Natural killer cell (primary cell): ENCODE data around the gene FUT4. TPM values are rescaled to one million over a fixed set of nuclear protein-coding genes. Genes with fewer than 3 reads are reported as not detected.

Experiments used
- ATAC-seq, 3 donors: fragments of 150-1000 bp in 2 of 3; fragments of 200-7000 bp in 1 of 3; cut with Tn5 transposase; 1 replicate in 1 of 3; 2 replicates in 2 of 3; pipeline ENCODE4 v1.10.0; 2021; ENCODE audit warnings: mild to moderate bottlenecking in 2 of 3, moderate library complexity in 2 of 3
- DNase-seq, 2 donors: peaks; one replicate each; pipeline versions ENCODE4 v3.0.0 to v3.0.0-alpha.2; 2013 to 2021; ENCODE audit warnings: mixed read lengths in 1 of 2
- H3K27ac ChIP-seq: one replicate; pipeline ENCODE4 v1.5.1; 2013; ENCODE audit warnings: mild to moderate bottlenecking, low read length
- H3K27me3 ChIP-seq: one replicate; pipeline ENCODE4 v1.6.1; 2013; ENCODE audit warnings: low read length; ENCODE audit not compliant: control insufficient read depth, insufficient read depth
- H3K36me3 ChIP-seq: one replicate; pipeline ENCODE4 v1.6.1; 2013; ENCODE audit warnings: low read length; ENCODE audit not compliant: control insufficient read depth, insufficient read depth
- H3K4me1 ChIP-seq: one replicate; pipeline ENCODE4 v1.6.1; 2013; ENCODE audit warnings: low read length; ENCODE audit not compliant: control insufficient read depth, insufficient read depth
- H3K4me3 ChIP-seq: one replicate; pipeline ENCODE4 v1.5.1; 2013; ENCODE audit warnings: low read length
- H3K9me3 ChIP-seq: one replicate; pipeline ENCODE4 v1.6.1; 2013; ENCODE audit warnings: low read length; ENCODE audit not compliant: control insufficient read depth, insufficient read depth
- H3K27ac Mint-ChIP-seq, 2 donors: one replicate each; pipeline ENCODE4 v1.8.0; 2022; ENCODE audit warnings: mild to moderate bottlenecking in 2 of 2, mixed read lengths in 2 of 2, moderate library complexity in 1 of 2
- H3K27me3 Mint-ChIP-seq, 2 donors: one replicate each; pipeline ENCODE4 v1.8.0; 2022; ENCODE audit warnings: low read depth in 2 of 2, mixed read lengths in 2 of 2
- H3K36me3 Mint-ChIP-seq: one replicate; pipeline ENCODE4 v1.8.0; 2022; ENCODE audit warnings: mixed read lengths
- H3K4me1 Mint-ChIP-seq, 2 donors: one replicate each; pipeline ENCODE4 v1.8.0; 2022; ENCODE audit warnings: mixed read lengths in 2 of 2
- H3K4me3 Mint-ChIP-seq: one replicate; pipeline ENCODE4 v1.8.0; 2022; ENCODE audit warnings: mild to moderate bottlenecking, moderate library complexity, mixed read lengths
- H3K9me3 Mint-ChIP-seq, 2 donors: one replicate each; pipeline ENCODE4 v1.8.0; 2022; ENCODE audit warnings: mixed read lengths in 2 of 2
- CTCF ChIP-seq: fragments of 200-600 bp; IDR thresholded peaks from one replicate; pipeline ENCODE4 v1.8.0; 2022; ENCODE audit warnings: antibody characterized with exemption
- WGBS: methylation state at CpG from one replicate; pipeline ENCODE4 v1.1.7; 2013; ENCODE audit warnings: missing lambda C conversion rate; ENCODE audit not compliant: insufficient coverage; 5-methylcytosine and 5-hydroxymethylcytosine counted together
- intact Hi-C: fragments of 100-400 bp; cut with micrococcal nuclease; formaldehyde crosslinking; loops from one replicate; pipeline ENCODE4 v1.14.2; 2022
- total RNA-seq, 4 donors: library from RNA; stranded (reverse); fragments of 120-200 nt in 1 of 4; gene quantifications; one replicate each; pipeline versions ENCODE4 v1.2.3 to v1.2.4, GENCODE V29; 2013 to 2022

FUT4 gene
- total RNA-seq, 3 donors from 2014 or later (not counting 1 experiment from before 2014, with no cell fraction given) = 4.4 to 7.5 (median 5.6) TPM

GRCh38 chr11:94583866-94584500, 40.3 kb downstream of the FUT4 start:
- TF ChIP-seq CTCF = no peak
- peak in 1 of 2 donors; percentile 14 for DNase-seq
- Histone ChIP-seq H3K4me3 (no peak overlapping the region), H3K4me1 (no peaks in the 10 kb centered on the region), H3K27me3 (no peaks in the 10 kb centered on the region), H3K9me3 (no peaks in the 10 kb centered on the region), H3K36me3 (no peaks in the 10 kb centered on the region), H3K27ac (peak overlapping the region; percentile 2)
- Mint-ChIP-seq H3K4me1 (no peaks in the 10 kb centered on the region), H3K36me3 (no peaks in the 10 kb centered on the region), H3K9me3 (no peaks in the 10 kb centered on the region), H3K4me3 (no peak overlapping the region), H3K27ac (no peak overlapping the region), H3K27me3 (no peaks in the 10 kb centered on the region)
- intact Hi-C loops = no loop called here
- peak in 1 of 3 donors; percentile 61 for ATAC-seq
- 75% methylated on average over 2 of the region's 3 CpGs for WGBS

GRCh38 chr11:94584978-94585377, 41.3 kb downstream of the FUT4 start:
- no peaks in the 10 kb centered on the region for H3K27me3 ChIP-seq
- no peak overlapping the region for H3K27ac ChIP-seq
- TF ChIP-seq CTCF = no peak
- ATAC-seq (no peak), DNase-seq (no peak)
- H3K9me3 ChIP-seq = no peaks in the 10 kb centered on the region
- H3K36me3 ChIP-seq = no peaks in the 10 kb centered on the region
- Mint-ChIP-seq H3K4me3 (no peak overlapping the region), H3K9me3 (no peaks in the 10 kb centered on the region), H3K27me3 (no peaks in the 10 kb centered on the region), H3K4me1 (no peaks in the 10 kb centered on the region), H3K36me3 (no peaks in the 10 kb centered on the region), H3K27ac (no peak overlapping the region)
- 97% methylated on average over 5 of the region's 5 CpGs for WGBS
- H3K4me3 ChIP-seq = no peak overlapping the region
- intact Hi-C loops = no loop called here
- no peaks in the 10 kb centered on the region for H3K4me1 ChIP-seq

- no peak overlapping the region for H3K27ac ChIP-seq
- no peak overlapping the region for H3K4me3 Mint-ChIP-seq
- DNase-seq (no peak), ATAC-seq (no peak)
- H3K27me3 ChIP-seq = no peaks in the 10 kb centered on the region
- H3K4me1 ChIP-seq = no peaks in the 10 kb centered on the region
- no peaks in the 10 kb centered on the region for H3K4me1 Mint-ChIP-seq
- no peaks in the 10 kb centered on the region for H3K9me3 Mint-ChIP-seq
- no peak overlapping the region for H3K27ac Mint-ChIP-seq
- TF ChIP-seq CTCF = no peak
- no peaks in the 10 kb centered on the region for H3K36me3 ChIP-seq
- intact Hi-C loops = no loop called here
- H3K9me3 ChIP-seq = no peaks in the 10 kb centered on the region
- H3K36me3 Mint-ChIP-seq = no peaks in the 10 kb centered on the region
- no peaks in the 10 kb centered on the region for H3K27me3 Mint-ChIP-seq
- H3K4me3 ChIP-seq = no peak overlapping the region
- no CpG with 5 or more reads among the region's 3 CpGs for WGBS
These were observed 41.7 kb downstream of the FUT4 start for GRCh38 chr11:94585399-94585798.

- WGBS = 66% methylated on average over 4 of the region's 5 CpGs
- TF ChIP-seq CTCF = no peak
- Mint-ChIP-seq H3K9me3 (no peaks in the 10 kb centered on the region), H3K4me3 (no peak overlapping the region), H3K27ac (no peak overlapping the region), H3K4me1 (no peaks in the 10 kb centered on the region), H3K27me3 (no peaks in the 10 kb centered on the region), H3K36me3 (no peaks in the 10 kb centered on the region)
- intact Hi-C loops = no loop called here
- DNase-seq (no peak), ATAC-seq (no peak)
- no peak overlapping the region for H3K27ac ChIP-seq
- H3K4me3 ChIP-seq = no peak overlapping the region
- H3K9me3 ChIP-seq = no peaks in the 10 kb centered on the region
- H3K36me3 ChIP-seq = no peaks in the 10 kb centered on the region
- H3K4me1 ChIP-seq = no peaks in the 10 kb centered on the region
- H3K27me3 ChIP-seq = no peaks in the 10 kb centered on the region
These were observed 42.8 kb downstream of the FUT4 start for GRCh38 chr11:94586546-94586945.
